Measurements from ENCODE around the gene BGLAP. TPM values are rescaled to one million over a fixed set of nuclear protein-coding genes. Genes with fewer than 3 reads are reported as not detected.

BGLAP gene
- total RNA-seq: 1 to 10 TPM; 1.2 to 2.2 TPM

GRCh38 chr1:156241926-156242325, at the start of gene BGLAP:
Gene BGLAP (plus strand): TSS chr1:156242184. CDS start chr1:156242232, 48 bp downstream.
- Histone ChIP-seq H3K9ac (ENCODE audit: low read depth in 2 of 2, low read length in 2 of 2) (no peak within 1 kb of the TSS), H3K4me3 (no peak within 1 kb of the TSS), H3K4me1 (peaks cover 9% of the 10 kb centered on the region), H3K27me3 (peaks cover 13% of the 10 kb centered on the region), H3K9me3 (no peaks in the 10 kb centered on the region), H3K27ac (no peak within 1 kb of the TSS), H3K36me3 (no peaks in the 10 kb centered on the region)
- no peak for DNase-seq
- no peak for TF ChIP-seq CTCF (IDR thresholded peaks at IDR 0.05)
- intact Hi-C loops (cut with DNase I): no loop called here

- no peaks in the 10 kb centered on the region for H3K27me3 ChIP-seq
Measured at GRCh38 chr1:156193208-156193487, 48.8 kb upstream of the BGLAP start.

GRCh38 chr1:156193488-156194299, 48.3 kb upstream of the BGLAP start, which contains the start of gene SLC25A44:
Gene SLC25A44 (plus strand): TSS chr1:156194104. CDS start chr1:156199848, 5,744 bp downstream.
- Histone ChIP-seq H3K4me3 (peak within 1 kb of the TSS; percentile 90), H3K27me3 (no peaks in the 10 kb centered on the region), H3K9me3 (no peaks in the 10 kb centered on the region), H3K27ac (peak within 1 kb of the TSS; percentile 63), H3K9ac (ENCODE audit: low read depth in 2 of 2, low read length in 2 of 2) (peak within 1 kb of the TSS; percentile 82 to 86), H3K36me3 (peaks cover 5% of the 10 kb centered on the region), H3K4me1 (no peaks in the 10 kb centered on the region)
- peak; percentile 62 for TF ChIP-seq CTCF (IDR thresholded peaks at IDR 0.05)
- DNase-seq: peak; percentile 97
- intact Hi-C loops (cut with DNase I): no loop called here

More at GRCh38 chr1:156193208-156193487, 48.8 kb upstream of the BGLAP start:
- no peaks in the 10 kb centered on the region for H3K4me1 ChIP-seq
- no peaks in the 10 kb centered on the region for H3K9me3 ChIP-seq
- no peak for TF ChIP-seq CTCF (IDR thresholded peaks at IDR 0.05)
- H3K36me3 ChIP-seq: peaks cover 5% of the 10 kb centered on the region
- H3K9ac ChIP-seq (ENCODE audit: low read depth in 2 of 2, low read length in 2 of 2): peak overlapping the region; percentile 44 to 82
- intact Hi-C loops (cut with DNase I): no loop called here
- peak overlapping the region; percentile 90 for H3K4me3 ChIP-seq
- no peak for DNase-seq
- H3K27ac ChIP-seq: peak overlapping the region; percentile 63

GRCh38 chr1:156194300-156194652, 47.7 kb upstream of the BGLAP start:
- TF ChIP-seq CTCF (IDR thresholded peaks at IDR 0.05): no peak
- Histone ChIP-seq H3K9ac (ENCODE audit: low read depth in 2 of 2, low read length in 2 of 2) (peak overlapping the region; percentile 82 to 86), H3K9me3 (no peaks in the 10 kb centered on the region), H3K27ac (peak overlapping the region; percentile 63), H3K36me3 (peaks cover 5% of the 10 kb centered on the region), H3K27me3 (no peaks in the 10 kb centered on the region), H3K4me1 (no peaks in the 10 kb centered on the region), H3K4me3 (peak overlapping the region; percentile 90)
- intact Hi-C loops (cut with DNase I): no loop called here
- no peak for DNase-seq

GRCh38 chr1:156195853-156196252, 46.1 kb upstream of the BGLAP start:
- no peak for DNase-seq
- no peak overlapping the region for H3K9ac ChIP-seq (ENCODE audit: low read depth in 2 of 2, low read length in 2 of 2)
- H3K36me3 ChIP-seq: peaks cover 5% of the 10 kb centered on the region
- no peaks in the 10 kb centered on the region for H3K27me3 ChIP-seq
- H3K4me3 ChIP-seq: no peak overlapping the region
- no peak for TF ChIP-seq CTCF (IDR thresholded peaks at IDR 0.05)
- intact Hi-C loops (cut with DNase I): no loop called here
- no peaks in the 10 kb centered on the region for H3K9me3 ChIP-seq
- no peaks in the 10 kb centered on the region for H3K4me1 ChIP-seq
- no peak overlapping the region for H3K27ac ChIP-seq

All from colonic mucosa (tissue), 4 donors.